ENCODE data around the gene TMTC3.

Gene TMTC3

GRCh38 chr12:88163371-88163770 is 21.3 kb downstream of the TMTC3 start:
- no peak overlapping the region for H3K27ac ChIP-seq
- H3K4me3 ChIP-seq = no peak overlapping the region
- no peak for TF ChIP-seq CTCF (IDR thresholded peaks at IDR 0.05)
- DNase-seq (ENCODE audit: low spot score) = no peak

GRCh38 chr12:88166179-88166578 is 24.1 kb downstream of the TMTC3 start:
- DNase-seq (ENCODE audit: low spot score) = no peak
- no peak overlapping the region for H3K27ac ChIP-seq
- H3K4me3 ChIP-seq = no peak overlapping the region
- TF ChIP-seq CTCF (IDR thresholded peaks at IDR 0.05) = no peak

GRCh38 chr12:88167384-88167783 is 25.3 kb downstream of the TMTC3 start:
- Histone ChIP-seq H3K4me3 (no peak overlapping the region), H3K27ac (no peak overlapping the region)
- TF ChIP-seq CTCF (IDR thresholded peaks at IDR 0.05) = no peak
- no peak for DNase-seq (ENCODE audit: low spot score)

- no peak for DNase-seq (ENCODE audit: low spot score)
- Histone ChIP-seq H3K27ac (no peak overlapping the region), H3K4me3 (no peak overlapping the region)
- TF ChIP-seq CTCF (IDR thresholded peaks at IDR 0.05) = no peak
Observed at GRCh38 chr12:88172844-88173407, 30.8 kb downstream of the TMTC3 start.

GRCh38 chr12:88175544-88175943 is 33.4 kb downstream of the TMTC3 start:
- no peak overlapping the region for H3K27ac ChIP-seq
- no peak for DNase-seq (ENCODE audit: low spot score)
- no peak overlapping the region for H3K4me3 ChIP-seq
- TF ChIP-seq CTCF (IDR thresholded peaks at IDR 0.05) = no peak

- TF ChIP-seq CTCF (IDR thresholded peaks at IDR 0.05) = no peak
- H3K27ac ChIP-seq = no peak overlapping the region
- DNase-seq (ENCODE audit: low spot score) = no peak
- no peak overlapping the region for H3K4me3 ChIP-seq
Observed at GRCh38 chr12:88179436-88180014, 37.4 kb downstream of the TMTC3 start.

GRCh38 chr12:88181881-88182280 is 39.8 kb downstream of the TMTC3 start:
- TF ChIP-seq CTCF (IDR thresholded peaks at IDR 0.05) = no peak
- no peak overlapping the region for H3K4me3 ChIP-seq
- no peak for DNase-seq (ENCODE audit: low spot score)
- H3K27ac ChIP-seq = no peak overlapping the region

Measured in coronary artery (tissue), 2 donors.